B cell (primary cell): Measurements from ENCODE around the gene TUBAL3. TPM values are rescaled to one million over a fixed set of nuclear protein-coding genes. Genes with fewer than 3 reads are reported as not detected.
A peak's percentile ranks its signal among the peaks of the same experiment; 100 is the strongest.

Experiments
- ATAC-seq: fragments of 200-7000 bp; cut with Tn5 transposase; one replicate; pipeline ENCODE4 v1.10.0; 2021; ENCODE audit warnings: low read depth, mild to moderate bottlenecking, moderate number of reproducible peaks, moderate library complexity
- CTCF ChIA-PET: fragments of 350-600 bp; sonication (Branson Sonifier 250); formaldehyde crosslinking; loops from one replicate; lab custom pipeline; 2021; ENCODE audit warnings: antibody characterized with exemption, inconsistent platforms; lab: Charles Lee
- POLR2A ChIA-PET: fragments of 350-600 bp; sonication (Branson Sonifier 250); formaldehyde crosslinking; loops from one replicate; lab custom pipeline; 2021; ENCODE audit warnings: antibody characterized with exemption; lab: Charles Lee
- DNase-seq: peaks from one replicate; pipeline ENCODE4 v3.0.0; 2013
- H2AFZ ChIP-seq: 2 replicates; pipeline ENCODE4 v1.6.1; 2012; ENCODE audit warnings: mild to moderate bottlenecking, low read depth, low read length; ENCODE audit not compliant: insufficient read depth, poor library complexity, severe bottlenecking
- H3K27ac ChIP-seq, 2 donors: 1 replicate in 1 of 2; 2 replicates in 1 of 2; pipeline ENCODE4 v1.5.1; 2012 to 2013; ENCODE audit warnings: low read length in 2 of 2, mild to moderate bottlenecking in 2 of 2, moderate library complexity in 1 of 2
- H3K27me3 ChIP-seq, 4 experiments: fragments of 200-600 bp in 1 of 4; sonication (generic) in 1 of 4; replicated peaks in 1 of 4; 1 replicate in 2 of 4; 2 replicates in 2 of 4; pipeline versions ENCODE4 v1.6.1 to v1.7.0; 2013 to 2016; ENCODE audit warnings: low read length in 3 of 4, mild to moderate bottlenecking in 2 of 4, mixed read lengths in 1 of 4, moderate library complexity in 1 of 4; ENCODE audit not compliant: insufficient read depth in 4 of 4, control insufficient read depth in 3 of 4; ENCODE audit errors: control extremely low read depth in 1 of 4
- H3K36me3 ChIP-seq, 2 experiments: replicated peaks in 1 of 2; 1 replicate in 1 of 2; 2 replicates in 1 of 2; pipeline versions ENCODE4 v1.6.1 to v1.7.1; 2013; ENCODE audit warnings: low read length in 1 of 2; ENCODE audit not compliant: insufficient read depth in 2 of 2, control insufficient read depth in 1 of 2; ENCODE audit errors: control extremely low read depth in 1 of 2, extremely low read depth in 1 of 2
- H3K4me1 ChIP-seq, 2 donors: fragments of 200-600 bp in 1 of 2; sonication (generic) in 1 of 2; 1 replicate in 1 of 2; 2 replicates in 1 of 2; pipeline versions ENCODE4 v1.5.1 to v1.6.1; 2013 to 2017; ENCODE audit warnings: low read length in 2 of 2; ENCODE audit not compliant: control insufficient read depth in 2 of 2, insufficient read depth in 2 of 2
- H3K4me2 ChIP-seq: replicated peaks from 2 replicates; pipeline ENCODE3; 2012; ENCODE audit warnings: mild to moderate bottlenecking, low read depth, low read length; ENCODE audit not compliant: poor library complexity, severe bottlenecking
- H3K4me3 ChIP-seq, 5 experiments: fragments of 200-600 bp in 1 of 5; sonication (generic) in 1 of 5; 1 replicate in 3 of 5; 2 replicates in 2 of 5; pipeline versions ENCODE4 v1.5.1 to v1.7.0; 2011 to 2016; ENCODE audit warnings: low read length in 4 of 5, mild to moderate bottlenecking in 4 of 5, low read depth in 2 of 5, control low read depth in 1 of 5, moderate library complexity in 1 of 5; ENCODE audit not compliant: insufficient read depth in 1 of 5; ENCODE audit errors: control extremely low read depth in 1 of 5, extremely low read depth in 1 of 5
- H3K79me2 ChIP-seq: fragments of 200-600 bp; sonication (generic); one replicate; pipeline ENCODE4 v1.6.0; 2016; ENCODE audit warnings: low read length; ENCODE audit not compliant: control insufficient read depth, insufficient read depth
- H3K9ac ChIP-seq: fragments of 200-600 bp; sonication (generic); 2 replicates; pipeline ENCODE4 v1.6.1; 2017; ENCODE audit warnings: mild to moderate bottlenecking, low read length, moderate library complexity
- H3K9me3 ChIP-seq, 3 donors: one replicate each; pipeline versions ENCODE4 v1.6.1 to v1.7.1; 2013; ENCODE audit warnings: low read length in 2 of 3; ENCODE audit not compliant: control insufficient read depth in 2 of 3, insufficient read depth in 1 of 3; ENCODE audit errors: control extremely low read depth in 1 of 3
- H4K20me1 ChIP-seq: 2 replicates; pipeline ENCODE4 v1.6.0; 2012; ENCODE audit warnings: mild to moderate bottlenecking, low read length; ENCODE audit not compliant: insufficient read depth, control insufficient read depth, poor library complexity, severe bottlenecking
- H3K27ac Mint-ChIP-seq: one replicate; pipeline ENCODE4 v1.8.0; 2021; ENCODE audit warnings: mixed read lengths
- H3K27me3 Mint-ChIP-seq: one replicate; pipeline ENCODE4 v1.8.0; 2021; ENCODE audit warnings: mixed read lengths
- H3K4me1 Mint-ChIP-seq: one replicate; pipeline ENCODE4 v1.8.0; 2021; ENCODE audit warnings: mixed read lengths
- H3K4me3 Mint-ChIP-seq: one replicate; pipeline ENCODE4 v1.8.0; 2021; ENCODE audit warnings: mixed read lengths
- H3K9me3 Mint-ChIP-seq: one replicate; pipeline ENCODE4 v1.8.0; 2022; ENCODE audit warnings: mixed read lengths; ENCODE audit not compliant: insufficient read depth
- EZH2 ChIP-seq: IDR thresholded peaks from 2 replicates; pipeline ENCODE4 v1.6.1; 2012; ENCODE audit warnings: borderline replicate concordance, low read depth, mild to moderate bottlenecking, moderate library complexity, low read length; ENCODE audit not compliant: insufficient read depth, poor library complexity, severe bottlenecking
- WGBS: methylation state at CpG from one replicate; pipeline ENCODE4 v1.1.5; 2013; ENCODE audit warnings: missing lambda C conversion rate; ENCODE audit not compliant: insufficient coverage; 5-methylcytosine and 5-hydroxymethylcytosine counted together
- intact Hi-C: fragments of 100-400 bp; cut with micrococcal nuclease; formaldehyde crosslinking; loops from one replicate; pipeline ENCODE4 v1.10.0; 2022
- polyA plus RNA-seq: library from polyadenylated mRNA; depleted of rRNA; stranded (reverse); fragments of >200 nt; gene quantifications from 2 replicates; pipeline ENCODE4 v1.2.3, GENCODE V29; 2012
- total RNA-seq, 2 donors: library from RNA; stranded (reverse); fragments of 120-200 nt in 1 of 2; gene quantifications; 1 replicate in 1 of 2; 2 replicates in 1 of 2; pipeline versions ENCODE4 v1.2.3 to v1.2.4, GENCODE V29; 2013 to 2022
- TF ChIP-seq, protein P1 (sequence below): fragments of 200-600 bp; IDR thresholded peaks from one replicate; pipeline ENCODE4 v1.8.0; 2022; ENCODE audit warnings: antibody characterized with exemption, mild to moderate bottlenecking

Gene TUBAL3
- total and polyA plus RNA-seq, 2 donors (not counting 1 experiment from before 2014, with no cell fraction given): not detected

GRCh38 chr10:5393529-5393928 lies 11.1 kb downstream of the TUBAL3 start:
- peaks cover 0 to 3% (median 0%) of the 10 kb centered on the region in 4 experiments for H3K27me3 ChIP-seq
- no peaks in the 10 kb centered on the region for H3K4me1 ChIP-seq
- Mint-ChIP-seq H3K4me1 (no peaks in the 10 kb centered on the region), H3K9me3 (peaks cover 17% of the 10 kb centered on the region), H3K27me3 (peaks cover 19% of the 10 kb centered on the region), H3K4me3 (no peak overlapping the region), H3K27ac (peak overlapping the region; percentile 22)
- no peaks in the 10 kb centered on the region for H3K36me3 ChIP-seq
- H3K27ac ChIP-seq: no peak overlapping the region
- TF ChIP-seq, protein P1, sequence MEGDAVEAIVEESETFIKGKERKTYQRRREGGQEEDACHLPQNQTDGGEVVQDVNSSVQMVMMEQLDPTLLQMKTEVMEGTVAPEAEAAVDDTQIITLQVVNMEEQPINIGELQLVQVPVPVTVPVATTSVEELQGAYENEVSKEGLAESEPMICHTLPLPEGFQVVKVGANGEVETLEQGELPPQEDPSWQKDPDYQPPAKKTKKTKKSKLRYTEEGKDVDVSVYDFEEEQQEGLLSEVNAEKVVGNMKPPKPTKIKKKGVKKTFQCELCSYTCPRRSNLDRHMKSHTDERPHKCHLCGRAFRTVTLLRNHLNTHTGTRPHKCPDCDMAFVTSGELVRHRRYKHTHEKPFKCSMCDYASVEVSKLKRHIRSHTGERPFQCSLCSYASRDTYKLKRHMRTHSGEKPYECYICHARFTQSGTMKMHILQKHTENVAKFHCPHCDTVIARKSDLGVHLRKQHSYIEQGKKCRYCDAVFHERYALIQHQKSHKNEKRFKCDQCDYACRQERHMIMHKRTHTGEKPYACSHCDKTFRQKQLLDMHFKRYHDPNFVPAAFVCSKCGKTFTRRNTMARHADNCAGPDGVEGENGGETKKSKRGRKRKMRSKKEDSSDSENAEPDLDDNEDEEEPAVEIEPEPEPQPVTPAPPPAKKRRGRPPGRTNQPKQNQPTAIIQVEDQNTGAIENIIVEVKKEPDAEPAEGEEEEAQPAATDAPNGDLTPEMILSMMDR: no peak
- CTCF ChIA-PET: no interaction called here
- POLR2A ChIA-PET: no interaction called here
- 88% methylated on average over 14 of the region's 14 CpGs for WGBS
- ATAC-seq: no peak
- DNase-seq: no peak
- H3K4me3 ChIP-seq: no peak overlapping the region
- H3K4me2 ChIP-seq: no peak overlapping the region
- H4K20me1 ChIP-seq: no peaks in the 10 kb centered on the region
- H2AFZ ChIP-seq: no peak overlapping the region
- H3K9ac ChIP-seq: no peak overlapping the region
- peaks cover 1 to 24% (median 6%) of the 10 kb centered on the region in 3 donors for H3K9me3 ChIP-seq
- intact Hi-C loops: no loop called here
- no peaks in the 10 kb centered on the region for H3K79me2 ChIP-seq

- no peaks in the 10 kb centered on the region for H3K27me3 ChIP-seq
- Mint-ChIP-seq H3K27me3 (peaks cover 16% of the 10 kb centered on the region), H3K9me3 (peaks cover 17% of the 10 kb centered on the region), H3K4me3 (no peak overlapping the region), H3K27ac (no peak overlapping the region), H3K4me1 (no peaks in the 10 kb centered on the region)
- intact Hi-C loops: no loop called here
- WGBS: no CpG with 5 or more reads among the region's 3 CpGs
- H3K36me3 ChIP-seq: no peaks in the 10 kb centered on the region
- H3K9me3 ChIP-seq: peaks cover 1 to 24% (median 8%) of the 10 kb centered on the region in 3 donors
- ChIA-PET POLR2A (no interaction called here), CTCF (interaction anchor here (0.9 kb wide), 1 partner anchor 9 kb away, joined by 3 read pairs; no protein-coding TSS in a partner anchor)
- H2AFZ ChIP-seq: no peak overlapping the region
- DNase-seq (no peak), ATAC-seq (no peak)
- no peak overlapping the region for H3K4me2 ChIP-seq
- H3K27ac ChIP-seq: no peak overlapping the region
- no peaks in the 10 kb centered on the region for H4K20me1 ChIP-seq
- H3K4me3 ChIP-seq: no peak overlapping the region
- H3K9ac ChIP-seq: no peak overlapping the region
- H3K79me2 ChIP-seq: no peaks in the 10 kb centered on the region
- H3K4me1 ChIP-seq: no peaks in the 10 kb centered on the region
- no peak for TF ChIP-seq EZH2
- TF ChIP-seq, protein P1: no peak
These were observed 12.8 kb downstream of the TUBAL3 start for GRCh38 chr10:5391790-5392189.
